ENCODE measurements around the gene ASTN2.
"Not testable (repeated sequence)": the region's sequence is repeated elsewhere in the genome, so short reads cannot be mapped to it uniquely, and the experiment has no call there.

The ASTN2 gene

GRCh38 chr9:116928289-116928688 is 486.6 kb downstream of the ASTN2 start:
- DNase-seq (ENCODE audit: insufficient read length, low spot score) = no peak
- TF ChIP-seq CTCF (IDR thresholded peaks at IDR 0.05; ENCODE audit: insufficient read depth, missing control alignments) = no peak
- FAIRE-seq = no peak

- DNase-seq (ENCODE audit: insufficient read length, low spot score) = no peak
- no peak for FAIRE-seq
- TF ChIP-seq CTCF (IDR thresholded peaks at IDR 0.05; ENCODE audit: insufficient read depth, missing control alignments) = no peak
These were observed 487.1 kb downstream of the ASTN2 start for GRCh38 chr9:116927726-116928125.

- TF ChIP-seq CTCF (IDR thresholded peaks at IDR 0.05; ENCODE audit: insufficient read depth, missing control alignments) = no peak
- FAIRE-seq = no peak
- no peak for DNase-seq (ENCODE audit: insufficient read length, low spot score)
These were observed 489.7 kb downstream of the ASTN2 start for GRCh38 chr9:116925121-116925520.

- DNase-seq (ENCODE audit: insufficient read length, low spot score) (no peak), FAIRE-seq (no peak)
- TF ChIP-seq CTCF (IDR thresholded peaks at IDR 0.05; ENCODE audit: insufficient read depth, missing control alignments) = no peak
These were observed 490.3 kb downstream of the ASTN2 start for GRCh38 chr9:116924462-116925110.

GRCh38 chr9:116917895-116918508 is 496.9 kb downstream of the ASTN2 start:
- not testable (repeated sequence) for FAIRE-seq; DNase-seq (ENCODE audit: insufficient read length, low spot score)

GRCh38 chr9:116913536-116913935 is 501.3 kb downstream of the ASTN2 start:
- FAIRE-seq (no peak), DNase-seq (ENCODE audit: insufficient read length, low spot score) (no peak)
- no peak for TF ChIP-seq CTCF (IDR thresholded peaks at IDR 0.05; ENCODE audit: insufficient read depth, missing control alignments)

- DNase-seq (ENCODE audit: insufficient read length, low spot score) = no peak
- no peak for TF ChIP-seq CTCF (IDR thresholded peaks at IDR 0.05; ENCODE audit: insufficient read depth, missing control alignments)
- no peak for FAIRE-seq
These were observed 504.7 kb downstream of the ASTN2 start for GRCh38 chr9:116910201-116910600.
